ENCODE results near the gene OR1I1.

- TF ChIP-seq CTCF (IDR thresholded peaks at IDR 0.05; ENCODE audit: insufficient read depth, low read length, poor library complexity, severe bottlenecking) (no peak), EZH2phosphoT487 (conservative IDR thresholded peaks at IDR 0.05; ENCODE audit: low read length) (no peak)
These were observed 25.3 kb downstream of the OR1I1 start, which contains the start of gene SYDE1 for GRCh38 chr19:15107061-15108010.

Measured in SU-DHL-6 (cell line).